B cell (primary cell): ENCODE data around the gene OR1N1.

Experiments used
- EZH2 ChIP-seq: IDR thresholded peaks from 2 replicates; pipeline ENCODE4 v1.6.1; 2012; ENCODE audit warnings: borderline replicate concordance, low read depth, mild to moderate bottlenecking, moderate library complexity, low read length; ENCODE audit not compliant: insufficient read depth, poor library complexity, severe bottlenecking
- TF ChIP-seq, protein P1 (sequence below): fragments of 200-600 bp; IDR thresholded peaks from one replicate; pipeline ENCODE4 v1.8.0; 2022; ENCODE audit warnings: antibody characterized with exemption, mild to moderate bottlenecking

DNA sequence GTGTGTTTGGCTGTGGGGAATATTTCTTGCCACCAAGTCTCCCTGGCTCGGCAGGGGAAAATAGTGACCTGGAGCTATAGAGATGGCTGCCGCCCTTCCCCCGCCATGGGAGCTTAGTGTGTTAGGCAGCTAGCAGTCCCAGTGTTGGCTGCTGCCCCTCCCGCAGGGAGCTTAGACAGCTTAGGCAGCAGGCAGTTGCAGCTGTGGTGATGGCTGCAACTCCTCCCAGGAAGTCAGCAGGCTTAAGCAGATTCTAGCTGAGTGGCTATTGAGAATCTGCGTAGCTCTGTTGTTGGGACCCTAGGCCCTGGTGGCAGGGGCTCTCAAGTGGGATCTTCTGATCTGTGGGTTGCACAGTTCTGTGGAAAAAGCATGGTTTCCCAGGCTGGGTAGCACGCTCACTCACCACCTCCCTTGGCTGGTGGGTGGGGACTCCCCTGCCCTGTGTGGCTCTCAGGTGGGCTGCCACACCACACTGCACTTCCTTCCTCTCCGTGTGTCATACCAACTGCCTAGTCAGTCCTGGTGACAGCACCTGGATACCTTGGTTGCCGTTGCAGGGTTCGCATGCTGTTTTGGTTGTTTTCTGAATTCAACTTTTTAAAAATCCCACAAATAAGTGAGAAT, 35.2 kb upstream of the OR1N1 start:
- TF ChIP-seq, protein P1, sequence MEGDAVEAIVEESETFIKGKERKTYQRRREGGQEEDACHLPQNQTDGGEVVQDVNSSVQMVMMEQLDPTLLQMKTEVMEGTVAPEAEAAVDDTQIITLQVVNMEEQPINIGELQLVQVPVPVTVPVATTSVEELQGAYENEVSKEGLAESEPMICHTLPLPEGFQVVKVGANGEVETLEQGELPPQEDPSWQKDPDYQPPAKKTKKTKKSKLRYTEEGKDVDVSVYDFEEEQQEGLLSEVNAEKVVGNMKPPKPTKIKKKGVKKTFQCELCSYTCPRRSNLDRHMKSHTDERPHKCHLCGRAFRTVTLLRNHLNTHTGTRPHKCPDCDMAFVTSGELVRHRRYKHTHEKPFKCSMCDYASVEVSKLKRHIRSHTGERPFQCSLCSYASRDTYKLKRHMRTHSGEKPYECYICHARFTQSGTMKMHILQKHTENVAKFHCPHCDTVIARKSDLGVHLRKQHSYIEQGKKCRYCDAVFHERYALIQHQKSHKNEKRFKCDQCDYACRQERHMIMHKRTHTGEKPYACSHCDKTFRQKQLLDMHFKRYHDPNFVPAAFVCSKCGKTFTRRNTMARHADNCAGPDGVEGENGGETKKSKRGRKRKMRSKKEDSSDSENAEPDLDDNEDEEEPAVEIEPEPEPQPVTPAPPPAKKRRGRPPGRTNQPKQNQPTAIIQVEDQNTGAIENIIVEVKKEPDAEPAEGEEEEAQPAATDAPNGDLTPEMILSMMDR: no peak
- TF ChIP-seq EZH2: no peak
